ENCODE data around the gene TNS4.
A peak's percentile ranks its signal among the peaks of the same experiment; 100 is the strongest.

Gene TNS4

DNA sequence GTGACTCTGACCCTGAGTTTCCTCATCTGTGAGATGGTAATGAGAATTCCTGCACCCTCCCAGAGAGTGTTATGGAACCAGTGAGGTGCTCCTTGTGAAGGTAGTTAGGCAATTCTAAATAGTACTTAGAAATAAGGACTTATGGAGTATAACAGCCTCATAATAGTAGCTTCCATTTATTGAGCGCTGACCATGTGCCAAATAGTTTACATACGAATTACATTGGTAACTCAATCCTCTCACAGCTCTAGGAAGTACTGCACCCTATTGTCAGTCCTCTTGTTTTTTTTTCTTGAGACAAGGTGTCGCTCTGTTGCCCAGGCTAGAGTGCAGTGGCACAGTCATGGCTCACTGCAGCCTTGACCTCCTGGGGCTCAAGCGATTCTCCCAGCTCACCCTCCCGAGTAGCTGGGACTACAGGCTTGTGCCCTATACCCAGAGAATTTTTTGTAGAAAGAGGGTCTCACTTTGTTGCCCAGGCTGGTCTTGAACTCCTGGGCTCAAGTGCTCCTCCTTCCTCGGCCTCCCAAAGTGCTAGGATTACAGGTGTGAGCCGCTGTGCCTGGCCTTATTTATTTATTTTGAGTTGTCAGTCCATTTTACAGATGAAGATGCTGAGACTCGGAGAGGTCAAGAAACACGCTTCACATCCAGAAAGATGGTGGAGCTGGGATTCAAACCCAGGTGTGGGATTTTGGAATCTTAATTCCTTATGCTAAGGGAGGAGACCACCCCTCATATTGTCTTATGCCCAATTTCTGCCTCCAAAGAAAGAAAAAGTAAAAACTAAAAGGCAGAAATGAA is 2.9 kb downstream of the TNS4 start:
- Histone ChIP-seq H3K4me1 (ENCODE audit: control insufficient read depth in 1 of 2, insufficient read depth in 2 of 2, low read length in 2 of 2) (peaks cover 8 to 20% of the 10 kb centered on the region in 2 donors), H3K27ac (ENCODE audit: low read length) (no peak overlapping the region), H3K9me3 (ENCODE audit: control insufficient read depth in 1 of 2, low read length in 2 of 2) (no peaks in the 10 kb centered on the region), H3K4me3 (ENCODE audit: low read depth in 1 of 2, low read length in 2 of 2) (no peak overlapping the region), H3K36me3 (ENCODE audit: control insufficient read depth in 1 of 2, insufficient read depth in 2 of 2, low read length in 2 of 2) (no peaks in the 10 kb centered on the region), H3K27me3 (ENCODE audit: low read depth, low read length) (no peaks in the 10 kb centered on the region)

- no peak overlapping the region for H3K4me3 ChIP-seq (ENCODE audit: low read depth in 1 of 2, low read length in 2 of 2)
- H3K4me1 ChIP-seq (ENCODE audit: control insufficient read depth in 1 of 2, insufficient read depth in 2 of 2, low read length in 2 of 2), result peaks cover 8 to 20% of the 10 kb centered on the region in 2 donors
- no peaks in the 10 kb centered on the region for H3K9me3 ChIP-seq (ENCODE audit: control insufficient read depth in 1 of 2, low read length in 2 of 2)
- H3K27ac ChIP-seq (ENCODE audit: low read length), result no peak overlapping the region
- H3K27me3 ChIP-seq (ENCODE audit: low read depth, low read length), result no peaks in the 10 kb centered on the region
- H3K36me3 ChIP-seq (ENCODE audit: control insufficient read depth in 1 of 2, insufficient read depth in 2 of 2, low read length in 2 of 2), result no peaks in the 10 kb centered on the region
Measured at GRCh38 chr17:40497695-40498094, 3.7 kb downstream of the TNS4 start.

GRCh38 chr17:40496634-40497420 is 4.6 kb downstream of the TNS4 start:
- H3K36me3 ChIP-seq (ENCODE audit: control insufficient read depth in 1 of 2, insufficient read depth in 2 of 2, low read length in 2 of 2), result no peaks in the 10 kb centered on the region
- H3K9me3 ChIP-seq (ENCODE audit: control insufficient read depth in 1 of 2, low read length in 2 of 2), result no peaks in the 10 kb centered on the region
- H3K4me1 ChIP-seq (ENCODE audit: control insufficient read depth in 1 of 2, insufficient read depth in 2 of 2, low read length in 2 of 2), result peaks cover 8 to 20% of the 10 kb centered on the region in 2 donors
- H3K27ac ChIP-seq (ENCODE audit: low read length), result no peak overlapping the region
- no peak overlapping the region for H3K4me3 ChIP-seq (ENCODE audit: low read depth in 1 of 2, low read length in 2 of 2)
- H3K27me3 ChIP-seq (ENCODE audit: low read depth, low read length), result no peaks in the 10 kb centered on the region

- peaks cover 12 to 23% of the 10 kb centered on the region in 2 donors for H3K4me1 ChIP-seq (ENCODE audit: control insufficient read depth in 1 of 2, insufficient read depth in 2 of 2, low read length in 2 of 2)
- no peaks in the 10 kb centered on the region for H3K9me3 ChIP-seq (ENCODE audit: control insufficient read depth in 1 of 2, low read length in 2 of 2)
- H3K36me3 ChIP-seq (ENCODE audit: control insufficient read depth in 1 of 2, insufficient read depth in 2 of 2, low read length in 2 of 2), result no peaks in the 10 kb centered on the region
- H3K27ac ChIP-seq (ENCODE audit: low read length), result no peak overlapping the region
- no peaks in the 10 kb centered on the region for H3K27me3 ChIP-seq (ENCODE audit: low read depth, low read length)
- H3K4me3 ChIP-seq (ENCODE audit: low read depth in 1 of 2, low read length in 2 of 2), result no peak overlapping the region
Measured at GRCh38 chr17:40496170-40496569, 5.3 kb downstream of the TNS4 start.

GRCh38 chr17:40495140-40495539 is 6.3 kb downstream of the TNS4 start:
- Histone ChIP-seq H3K36me3 (ENCODE audit: control insufficient read depth in 1 of 2, insufficient read depth in 2 of 2, low read length in 2 of 2) (no peaks in the 10 kb centered on the region), H3K27ac (ENCODE audit: low read length) (no peak overlapping the region), H3K27me3 (ENCODE audit: low read depth, low read length) (no peaks in the 10 kb centered on the region), H3K4me1 (ENCODE audit: control insufficient read depth in 1 of 2, insufficient read depth in 2 of 2, low read length in 2 of 2) (peaks cover 20 to 30% of the 10 kb centered on the region in 2 donors), H3K4me3 (ENCODE audit: low read depth in 1 of 2, low read length in 2 of 2) (no peak overlapping the region), H3K9me3 (ENCODE audit: control insufficient read depth in 1 of 2, low read length in 2 of 2) (no peaks in the 10 kb centered on the region)

DNA sequence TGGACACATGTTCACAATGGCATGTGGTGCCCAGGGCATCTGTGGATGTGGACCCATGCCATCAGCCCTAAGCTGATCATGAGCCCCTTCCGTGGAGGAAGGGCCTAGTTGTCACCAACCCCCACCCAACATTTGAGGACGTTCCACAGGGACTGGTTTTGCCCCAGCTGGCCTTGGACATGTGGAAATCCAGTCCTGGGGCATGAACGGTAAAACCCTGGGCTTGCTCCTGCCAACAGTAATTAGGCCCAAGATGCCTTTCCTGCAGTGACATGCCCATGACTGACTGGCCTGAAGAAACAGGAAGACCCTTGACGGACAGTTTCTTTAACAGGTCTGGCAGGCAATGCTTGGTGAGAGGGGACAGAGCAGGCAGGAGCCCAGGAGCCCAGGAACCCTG is 7.7 kb downstream of the TNS4 start:
- no peaks in the 10 kb centered on the region for H3K9me3 ChIP-seq (ENCODE audit: control insufficient read depth in 1 of 2, low read length in 2 of 2)
- H3K27ac ChIP-seq (ENCODE audit: low read length), result no peak overlapping the region
- H3K27me3 ChIP-seq (ENCODE audit: low read depth, low read length), result no peaks in the 10 kb centered on the region
- peaks cover 16 to 23% of the 10 kb centered on the region in 2 donors for H3K4me1 ChIP-seq (ENCODE audit: control insufficient read depth in 1 of 2, insufficient read depth in 2 of 2, low read length in 2 of 2)
- no peak overlapping the region for H3K4me3 ChIP-seq (ENCODE audit: low read depth in 1 of 2, low read length in 2 of 2)
- H3K36me3 ChIP-seq (ENCODE audit: control insufficient read depth in 1 of 2, insufficient read depth in 2 of 2, low read length in 2 of 2), result no peaks in the 10 kb centered on the region

GRCh38 chr17:40491486-40491885 is 9.9 kb downstream of the TNS4 start:
- Histone ChIP-seq H3K4me3 (ENCODE audit: low read depth in 1 of 2, low read length in 2 of 2) (no peak overlapping the region), H3K27me3 (ENCODE audit: low read depth, low read length) (no peaks in the 10 kb centered on the region), H3K9me3 (ENCODE audit: control insufficient read depth in 1 of 2, low read length in 2 of 2) (no peaks in the 10 kb centered on the region), H3K27ac (ENCODE audit: low read length) (no peak overlapping the region), H3K36me3 (ENCODE audit: control insufficient read depth in 1 of 2, insufficient read depth in 2 of 2, low read length in 2 of 2) (peaks cover 0 to 5% of the 10 kb centered on the region in 2 donors), H3K4me1 (ENCODE audit: control insufficient read depth in 1 of 2, insufficient read depth in 2 of 2, low read length in 2 of 2) (peaks cover 16 to 32% of the 10 kb centered on the region in 2 donors)

DNA sequence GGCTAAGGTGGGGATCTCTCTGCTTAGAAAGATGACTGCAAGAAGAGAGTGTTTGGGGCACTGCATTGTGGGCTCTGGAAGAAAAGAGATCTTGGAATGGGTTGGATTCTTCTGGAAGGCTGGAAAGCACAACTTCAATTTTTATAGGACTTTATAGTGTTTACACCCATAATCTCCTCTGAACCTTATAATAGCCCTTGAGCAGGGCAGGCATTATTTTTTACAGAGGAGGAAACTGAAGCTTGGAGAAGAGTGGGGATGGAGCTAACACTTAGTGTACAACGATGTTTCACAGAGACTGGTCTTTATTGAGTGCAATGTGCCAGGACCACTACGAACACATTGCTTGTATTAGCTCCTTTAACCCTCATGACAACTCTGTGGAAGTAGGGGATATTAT is 10.4 kb downstream of the TNS4 start:
- Histone ChIP-seq H3K36me3 (ENCODE audit: control insufficient read depth in 1 of 2, insufficient read depth in 2 of 2, low read length in 2 of 2) (peaks cover 0 to 9% of the 10 kb centered on the region in 2 donors), H3K9me3 (ENCODE audit: control insufficient read depth in 1 of 2, low read length in 2 of 2) (no peaks in the 10 kb centered on the region), H3K27ac (ENCODE audit: low read length) (peak overlapping the region; percentile 58), H3K4me3 (ENCODE audit: low read depth in 1 of 2, low read length in 2 of 2) (no peak overlapping the region), H3K4me1 (ENCODE audit: control insufficient read depth in 1 of 2, insufficient read depth in 2 of 2, low read length in 2 of 2) (peaks cover 16 to 32% of the 10 kb centered on the region in 2 donors), H3K27me3 (ENCODE audit: low read depth, low read length) (no peaks in the 10 kb centered on the region)

- H3K27me3 ChIP-seq (ENCODE audit: low read depth, low read length), result no peaks in the 10 kb centered on the region
- peaks cover 16 to 32% of the 10 kb centered on the region in 2 donors for H3K4me1 ChIP-seq (ENCODE audit: control insufficient read depth in 1 of 2, insufficient read depth in 2 of 2, low read length in 2 of 2)
- H3K4me3 ChIP-seq (ENCODE audit: low read depth in 1 of 2, low read length in 2 of 2), result no peak overlapping the region
- H3K36me3 ChIP-seq (ENCODE audit: control insufficient read depth in 1 of 2, insufficient read depth in 2 of 2, low read length in 2 of 2), result peaks cover 0 to 9% of the 10 kb centered on the region in 2 donors
- no peaks in the 10 kb centered on the region for H3K9me3 ChIP-seq (ENCODE audit: control insufficient read depth in 1 of 2, low read length in 2 of 2)
- H3K27ac ChIP-seq (ENCODE audit: low read length), result peak overlapping the region; percentile 58
Measured at GRCh38 chr17:40490289-40490853, 11.1 kb downstream of the TNS4 start.

- no peak overlapping the region for H3K27ac ChIP-seq (ENCODE audit: low read length)
Measured at GRCh38 chr17:40487371-40488020, 13.9 kb downstream of the TNS4 start.

More at GRCh38 chr17:40487371-40488020, 13.9 kb downstream of the TNS4 start:
- Histone ChIP-seq H3K4me3 (ENCODE audit: low read depth in 1 of 2, low read length in 2 of 2) (no peak overlapping the region), H3K4me1 (ENCODE audit: control insufficient read depth in 1 of 2, insufficient read depth in 2 of 2, low read length in 2 of 2) (peaks cover 16 to 32% of the 10 kb centered on the region in 2 donors), H3K36me3 (ENCODE audit: control insufficient read depth in 1 of 2, insufficient read depth in 2 of 2, low read length in 2 of 2) (peaks cover 0 to 9% of the 10 kb centered on the region in 2 donors), H3K27me3 (ENCODE audit: low read depth, low read length) (no peaks in the 10 kb centered on the region), H3K9me3 (ENCODE audit: control insufficient read depth in 1 of 2, low read length in 2 of 2) (no peaks in the 10 kb centered on the region)

Data from muscle layer of duodenum (tissue), 2 donors.